HCT116 (cell line): ENCODE data around the gene FUT9.

ENCODE experiments used
- CTCF ChIP-seq, 3 experiments: fragments of 200-600 bp in 1 of 3; sonication (generic) in 1 of 3; IDR thresholded peaks in 2 of 3; conservative IDR thresholded peaks in 1 of 3; 2 replicates each; pipeline ENCODE4 v1.5.1; 2012 to 2017; ENCODE audit warnings: low read depth in 2 of 3, low read length in 2 of 3, antibody characterized with exemption in 1 of 3, borderline replicate concordance in 1 of 3, control low read depth in 1 of 3, mild to moderate bottlenecking in 1 of 3, mixed read lengths in 1 of 3, mixed run types in 1 of 3, moderate library complexity in 1 of 3; ENCODE audit not compliant: insufficient read depth in 1 of 3
- RAD21 ChIP-seq: IDR thresholded peaks from 2 replicates; pipeline ENCODE4 v1.6.1; 2012; ENCODE audit warnings: low read depth, mild to moderate bottlenecking
- REST ChIP-seq: IDR thresholded peaks from 2 replicates; pipeline ENCODE4 v1.6.1; 2012; ENCODE audit warnings: low read depth
- YY1 ChIP-seq: IDR thresholded peaks from 2 replicates; pipeline ENCODE4 v1.6.1; 2011; ENCODE audit warnings: low read length, low read depth, moderate library complexity, mild to moderate bottlenecking; ENCODE audit not compliant: insufficient replicate concordance; ENCODE audit errors: extremely low read depth
- TF ChIP-seq, protein P1 (sequence below): IDR thresholded peaks from 2 replicates; pipeline ENCODE4 v1.6.1; 2012

DNA sequence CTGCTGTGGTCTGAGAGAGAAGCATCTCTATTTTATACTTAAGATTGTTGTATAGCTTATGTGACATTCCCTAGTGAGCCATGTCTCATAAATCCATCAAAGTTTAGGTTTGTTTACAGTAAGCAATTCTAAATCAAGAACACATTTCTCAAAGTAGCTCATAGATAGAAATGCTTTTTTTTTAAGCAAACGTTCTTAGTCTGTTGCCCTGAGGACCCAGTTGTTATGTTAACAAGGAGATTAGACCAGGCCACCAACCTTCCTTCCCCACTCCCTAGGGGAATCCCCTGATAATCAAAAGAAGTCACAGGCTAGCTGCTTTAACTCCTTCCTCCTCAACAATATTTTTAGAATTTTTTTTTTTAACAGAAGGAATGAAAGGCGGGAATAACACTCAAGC lies 169.0 kb downstream of the FUT9 start:
- TF ChIP-seq YY1 (no peak), CTCF (IDR thresholded peaks at IDR 0.05 in 2 of 3, conservative IDR thresholded peaks at IDR 0.05 in 1 of 3; ENCODE audit: borderline replicate concordance in 1 of 3, insufficient read depth in 1 of 3, low read depth in 2 of 3, low read length in 2 of 3) (no peak), REST (no peak), RAD21 (no peak)
- TF ChIP-seq, protein P1, sequence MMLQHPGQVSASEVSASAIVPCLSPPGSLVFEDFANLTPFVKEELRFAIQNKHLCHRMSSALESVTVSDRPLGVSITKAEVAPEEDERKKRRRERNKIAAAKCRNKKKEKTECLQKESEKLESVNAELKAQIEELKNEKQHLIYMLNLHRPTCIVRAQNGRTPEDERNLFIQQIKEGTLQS: no peak
